HCT116 (cell line): Measurements from ENCODE around the gene SYNPR. TPM values are rescaled to one million over a fixed set of nuclear protein-coding genes. Genes with fewer than 3 reads are reported as not detected.

ENCODE experiments used
- ATAC-seq: fragments of 200-7000 bp; cut with Tn5 transposase; 2 replicates; pipeline ENCODE4 v1.9.1; 2020; ENCODE audit warnings: mild to moderate bottlenecking, moderate library complexity
- BruUV-seq: library from RNA; stranded (reverse); fragments of 400-500 nt; replicated peaks from 2 replicates; lab custom pipeline; 2021; lab: Mats Ljungman, UMichigan
- CTCF ChIA-PET: fragments of 300-600 bp; sonication (Branson Sonifier 250); formaldehyde crosslinking; loops from one replicate; lab custom pipeline; 2021; ENCODE audit warnings: antibody characterized with exemption; lab: Charles Lee
- POLR2A ChIA-PET: fragments of 300-600, 350-600 bp; sonication (Branson Sonifier 250); formaldehyde crosslinking; loops from one replicate; lab custom pipeline; 2021; ENCODE audit warnings: antibody characterized with exemption; lab: Charles Lee
- RAD21 ChIA-PET, 2 experiments: fragments of 300-600 bp; sonication (Branson Sonifier 250); formaldehyde crosslinking; loops; one replicate each; lab custom pipeline; 2023; ENCODE audit warnings: low total read pairs in 2 of 2; ENCODE audit not compliant: uncharacterized antibody in 2 of 2, unreplicated experiment in 2 of 2, low non-redundant PET in 1 of 2; lab: Charles Lee
- DNase-seq: peaks from one replicate; pipeline ENCODE4 v3.0.0-alpha.2; 2010; ENCODE audit warnings: low read depth, low spot score
- H2AFZ ChIP-seq: fragments of 200-600 bp; shearing (Covaris generic), sonication (generic); 2 replicates; pipeline ENCODE4 v1.6.1; 2017; ENCODE audit warnings: low read depth, mixed run types, mixed read lengths, antibody characterized with exemption, low read length; ENCODE audit not compliant: poor library complexity, severe bottlenecking
- H3K27ac ChIP-seq: 2 replicates; pipeline ENCODE4 v1.5.1; 2012; ENCODE audit warnings: low read depth, low read length
- H3K27me3 ChIP-seq: fragments of 200-600 bp; sonication (generic); 2 replicates; pipeline ENCODE4 v1.6.1; 2016; ENCODE audit warnings: mixed run types, low read length, mixed read lengths; ENCODE audit not compliant: insufficient read depth
- H3K36me3 ChIP-seq, 2 experiments: fragments of 200-500 bp in 1 of 2; fragments of 200-600 bp in 1 of 2; sonication (Bioruptor generic) in 1 of 2; sonication (generic) in 1 of 2; 2 replicates each; pipeline versions ENCODE4 v1.5.1 to v1.6.1; 2014 to 2016; ENCODE audit warnings: low read length in 2 of 2, inconsistent platforms in 1 of 2, mixed read lengths in 1 of 2, mixed run types in 1 of 2; ENCODE audit not compliant: insufficient read depth in 2 of 2, control insufficient read depth in 1 of 2
- H3K4me1 ChIP-seq, 2 experiments: fragments of 200-600 bp in 1 of 2; sonication (generic) in 1 of 2; 2 replicates each; pipeline versions ENCODE4 v1.5.1 to v1.6.1; 2012 to 2017; ENCODE audit warnings: low read length in 2 of 2, inconsistent platforms in 1 of 2, mild to moderate bottlenecking in 1 of 2, mixed read lengths in 1 of 2, mixed run types in 1 of 2, moderate library complexity in 1 of 2; ENCODE audit not compliant: insufficient read depth in 2 of 2, control insufficient read depth in 1 of 2
- H3K4me2 ChIP-seq: fragments of 200-600 bp; sonication (generic); 2 replicates; pipeline ENCODE4 v1.6.1; 2017; ENCODE audit warnings: mixed run types, low read length, mixed read lengths
- H3K4me3 ChIP-seq, 2 experiments: fragments of 200-600 bp in 1 of 2; sonication (generic) in 1 of 2; replicated peaks in 1 of 2; 2 replicates each; pipeline ENCODE4 v1.5.1; 2011 to 2016; ENCODE audit warnings: low read length in 2 of 2, control low read depth in 1 of 2, low read depth in 1 of 2, mild to moderate bottlenecking in 1 of 2, mixed read lengths in 1 of 2, mixed run types in 1 of 2
- H3K79me2 ChIP-seq: fragments of 200-600 bp; sonication (generic); 2 replicates; pipeline ENCODE4 v1.6.1; 2017; ENCODE audit warnings: mild to moderate bottlenecking, mixed run types, low read length, moderate library complexity, mixed read lengths; ENCODE audit not compliant: insufficient read depth
- H3K9ac ChIP-seq: fragments of 200-600 bp; sonication (generic); 2 replicates; pipeline ENCODE4 v1.6.1; 2016; ENCODE audit warnings: low read length, mixed read lengths
- H3K9me2 ChIP-seq: fragments of 200-600 bp; sonication (generic), shearing (Covaris generic); 2 replicates; pipeline ENCODE4 v1.6.1; 2017; ENCODE audit warnings: mixed run types, mild to moderate bottlenecking, moderate library complexity; ENCODE audit not compliant: insufficient read depth
- H3K9me3 ChIP-seq, 2 experiments: fragments of 200-500 bp in 1 of 2; fragments of 200-600 bp in 1 of 2; sonication (Bioruptor generic) in 1 of 2; sonication (generic) in 1 of 2; 2 replicates each; pipeline ENCODE4 v1.6.1; 2014 to 2017; ENCODE audit warnings: low read length in 2 of 2, mixed read lengths in 2 of 2, inconsistent platforms in 1 of 2, low read depth in 1 of 2, mild to moderate bottlenecking in 1 of 2, mixed run types in 1 of 2, moderate library complexity in 1 of 2; ENCODE audit not compliant: control insufficient read depth in 1 of 2, insufficient read depth in 1 of 2
- H4K20me1 ChIP-seq: fragments of 200-600 bp; sonication (generic), shearing (Covaris generic); 2 replicates; pipeline ENCODE4 v1.6.1; 2017; ENCODE audit warnings: mixed run types, mild to moderate bottlenecking, moderate library complexity; ENCODE audit not compliant: insufficient read depth
- CBX3 ChIP-seq: IDR thresholded peaks from 2 replicates; pipeline ENCODE4 v1.6.1; 2012; ENCODE audit warnings: low read depth
- CEBPB ChIP-seq: IDR thresholded peaks from 2 replicates; pipeline ENCODE4 v1.6.1; 2012; ENCODE audit warnings: low read depth
- EGR1 ChIP-seq: IDR thresholded peaks from 2 replicates; pipeline ENCODE4 v1.6.1; 2012; ENCODE audit warnings: low read depth
- ELF1 ChIP-seq: IDR thresholded peaks from 2 replicates; pipeline ENCODE4 v1.6.1; 2012; ENCODE audit warnings: low read depth, borderline replicate concordance
- EZH2 ChIP-seq: fragments of 200-600 bp; sonication (generic); IDR thresholded peaks from 2 replicates; pipeline ENCODE4 v1.6.1; 2017; ENCODE audit warnings: antibody characterized with exemption, mixed run types
- EZH2phosphoT487 ChIP-seq: fragments of 200-600 bp; IDR thresholded peaks from 2 replicates; pipeline ENCODE4 v1.6.1; 2018; ENCODE audit warnings: antibody characterized with exemption, borderline replicate concordance
- FOSL1 ChIP-seq: IDR thresholded peaks from 2 replicates; pipeline ENCODE4 v1.6.1; 2012; ENCODE audit warnings: low read depth
- JUND ChIP-seq: IDR thresholded peaks from 2 replicates; pipeline ENCODE4 v1.6.1; 2012
- POLR2A ChIP-seq: IDR thresholded peaks from 2 replicates; pipeline ENCODE4 v1.7.0; 2011; ENCODE audit warnings: borderline replicate concordance; ENCODE audit not compliant: insufficient read depth, insufficient read length; ENCODE audit errors: extremely low read depth
- POLR2AphosphoS5 ChIP-seq: IDR thresholded peaks from 2 replicates; pipeline ENCODE4 v1.6.1; 2011; ENCODE audit warnings: mild to moderate bottlenecking, low read depth, low read length, moderate library complexity
- SIN3A ChIP-seq: IDR thresholded peaks from 2 replicates; pipeline ENCODE4 v1.6.1; 2012; ENCODE audit warnings: low read depth
- SP1 ChIP-seq: IDR thresholded peaks from 2 replicates; pipeline ENCODE4 v1.6.1; 2012; ENCODE audit warnings: low read depth
- TCF7L2 ChIP-seq: IDR thresholded peaks from 2 replicates; pipeline ENCODE4 v1.7.0; 2011; ENCODE audit warnings: borderline replicate concordance, inconsistent platforms; ENCODE audit not compliant: insufficient read depth, insufficient read length; ENCODE audit errors: extremely low read depth
- YY1 ChIP-seq: IDR thresholded peaks from 2 replicates; pipeline ENCODE4 v1.6.1; 2011; ENCODE audit warnings: low read length, low read depth, moderate library complexity, mild to moderate bottlenecking; ENCODE audit not compliant: insufficient replicate concordance; ENCODE audit errors: extremely low read depth
- ZFX ChIP-seq: fragments of 450-650 bp; IDR thresholded peaks from 2 replicates; pipeline ENCODE4 v1.6.1; 2017
- intact Hi-C: fragments of 100-400 bp; cut with micrococcal nuclease; formaldehyde crosslinking; loops from 2 replicates; pipeline ENCODE4 v1.10.0; 2022
- total RNA-seq: library from RNA; stranded (reverse); gene quantifications from one replicate; pipeline ENCODE4 v1.2.1, GENCODE V29; 2021; ENCODE audit not compliant: unreplicated experiment
- TF ChIP-seq, protein P1 (sequence below): IDR thresholded peaks from 2 replicates; pipeline ENCODE4 v1.6.1; 2012; ENCODE audit warnings: low read depth
- TF ChIP-seq, protein P2 (sequence below): IDR thresholded peaks from 2 replicates; pipeline ENCODE4 v1.6.1; 2012

Gene SYNPR
- total RNA-seq, 1 experiment from 2014 or later, result not detected

DNA sequence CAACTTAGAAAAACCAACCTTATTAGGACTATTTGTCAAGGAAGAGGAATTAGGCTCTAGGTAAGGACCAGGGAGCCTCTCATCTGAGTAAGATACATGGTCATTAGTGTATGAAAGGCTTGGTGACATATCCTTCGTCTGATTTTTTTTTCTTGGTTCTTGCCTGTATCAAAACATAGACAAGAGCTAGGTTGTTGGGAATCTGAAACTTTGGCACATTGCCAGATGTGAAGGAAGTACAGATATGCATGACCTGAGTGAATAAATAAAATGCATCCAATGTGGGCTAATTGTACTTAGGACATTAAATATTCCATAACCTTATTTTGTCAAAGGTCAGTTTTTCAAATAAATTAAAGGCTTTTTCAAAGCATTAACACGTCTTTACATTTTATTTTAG is 151.8 kb downstream of the SYNPR start:
- TF ChIP-seq TCF7L2 (no peak), EZH2phosphoT487 (no peak), CBX3 (no peak), YY1 (no peak), POLR2AphosphoS5 (no peak), EZH2 (no peak), ZFX (no peak), SIN3A (no peak), ELF1 (no peak), EGR1 (no peak), CEBPB (no peak), POLR2A (no peak), FOSL1 (no peak), JUND (no peak), SP1 (no peak)
- TF ChIP-seq, protein P1, sequence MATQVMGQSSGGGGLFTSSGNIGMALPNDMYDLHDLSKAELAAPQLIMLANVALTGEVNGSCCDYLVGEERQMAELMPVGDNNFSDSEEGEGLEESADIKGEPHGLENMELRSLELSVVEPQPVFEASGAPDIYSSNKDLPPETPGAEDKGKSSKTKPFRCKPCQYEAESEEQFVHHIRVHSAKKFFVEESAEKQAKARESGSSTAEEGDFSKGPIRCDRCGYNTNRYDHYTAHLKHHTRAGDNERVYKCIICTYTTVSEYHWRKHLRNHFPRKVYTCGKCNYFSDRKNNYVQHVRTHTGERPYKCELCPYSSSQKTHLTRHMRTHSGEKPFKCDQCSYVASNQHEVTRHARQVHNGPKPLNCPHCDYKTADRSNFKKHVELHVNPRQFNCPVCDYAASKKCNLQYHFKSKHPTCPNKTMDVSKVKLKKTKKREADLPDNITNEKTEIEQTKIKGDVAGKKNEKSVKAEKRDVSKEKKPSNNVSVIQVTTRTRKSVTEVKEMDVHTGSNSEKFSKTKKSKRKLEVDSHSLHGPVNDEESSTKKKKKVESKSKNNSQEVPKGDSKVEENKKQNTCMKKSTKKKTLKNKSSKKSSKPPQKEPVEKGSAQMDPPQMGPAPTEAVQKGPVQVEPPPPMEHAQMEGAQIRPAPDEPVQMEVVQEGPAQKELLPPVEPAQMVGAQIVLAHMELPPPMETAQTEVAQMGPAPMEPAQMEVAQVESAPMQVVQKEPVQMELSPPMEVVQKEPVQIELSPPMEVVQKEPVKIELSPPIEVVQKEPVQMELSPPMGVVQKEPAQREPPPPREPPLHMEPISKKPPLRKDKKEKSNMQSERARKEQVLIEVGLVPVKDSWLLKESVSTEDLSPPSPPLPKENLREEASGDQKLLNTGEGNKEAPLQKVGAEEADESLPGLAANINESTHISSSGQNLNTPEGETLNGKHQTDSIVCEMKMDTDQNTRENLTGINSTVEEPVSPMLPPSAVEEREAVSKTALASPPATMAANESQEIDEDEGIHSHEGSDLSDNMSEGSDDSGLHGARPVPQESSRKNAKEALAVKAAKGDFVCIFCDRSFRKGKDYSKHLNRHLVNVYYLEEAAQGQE, result no peak
- TF ChIP-seq, protein P2, sequence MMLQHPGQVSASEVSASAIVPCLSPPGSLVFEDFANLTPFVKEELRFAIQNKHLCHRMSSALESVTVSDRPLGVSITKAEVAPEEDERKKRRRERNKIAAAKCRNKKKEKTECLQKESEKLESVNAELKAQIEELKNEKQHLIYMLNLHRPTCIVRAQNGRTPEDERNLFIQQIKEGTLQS, result no peak
- TF ChIP-seq, all 23 proteins: peak for 0
- intact Hi-C loops, result no loop called here
- ChIA-PET RAD21 (interaction anchor here in 1 of 2 experiments (0.6 kb wide), 1 partner anchor 85 kb away, joined by 3 read pairs; no protein-coding TSS in a partner anchor), CTCF (no interaction called here), POLR2A (no interaction called here)
- H3K4me2 ChIP-seq, result no peak overlapping the region
- DNase-seq, result no peak
- H3K9me3 ChIP-seq, result no peaks in the 10 kb centered on the region
- no peak overlapping the region for H3K9ac ChIP-seq
- no peaks in the 10 kb centered on the region for H3K36me3 ChIP-seq
- H3K27ac ChIP-seq, result no peak overlapping the region
- H3K9me2 ChIP-seq, result no peaks in the 10 kb centered on the region
- no peaks in the 10 kb centered on the region for H3K4me1 ChIP-seq
- no peak overlapping the region for H2AFZ ChIP-seq
- no peak overlapping the region for H3K4me3 ChIP-seq
- H3K27me3 ChIP-seq, result no peaks in the 10 kb centered on the region; the same call in 1 of the 2 replicates
- H4K20me1 ChIP-seq, result no peaks in the 10 kb centered on the region
- no peak for ATAC-seq
- H3K79me2 ChIP-seq, result no peaks in the 10 kb centered on the region
- BruUV-seq, result no TSS peak
